ENCODE data around the gene CCNDBP1. TPM values are rescaled to one million over a fixed set of nuclear protein-coding genes. Genes with fewer than 3 reads are reported as not detected.
"Not testable (repeated sequence)": the region's sequence is repeated elsewhere in the genome, so short reads cannot be mapped to it uniquely, and the experiment has no call there.

CCNDBP1 gene
- total RNA-seq, 1 donor from 2014 or later = 62.9 TPM

DNA sequence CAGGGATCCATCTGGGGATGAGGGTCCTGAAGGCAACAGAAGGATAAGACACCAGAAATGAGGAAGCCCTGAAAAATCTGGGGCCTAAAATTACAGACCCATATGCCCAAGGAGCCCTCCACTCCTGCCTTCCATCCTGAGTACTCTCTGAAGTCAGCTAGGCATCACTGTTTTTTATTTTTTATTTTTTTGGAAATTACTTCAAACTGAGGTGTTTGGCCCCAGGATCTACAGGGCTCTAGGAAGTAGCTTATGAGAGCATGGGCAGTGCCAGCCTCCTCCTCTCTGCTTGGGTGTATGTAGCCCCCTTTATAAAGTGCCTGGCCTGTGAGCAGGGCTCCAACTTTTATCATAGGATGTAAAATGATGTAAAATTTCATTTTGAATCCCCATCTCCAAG, 27.7 kb downstream of the CCNDBP1 start:
- H3K4me1 Mint-ChIP-seq (ENCODE audit: low read depth) = no peaks in the 10 kb centered on the region
- no peaks in the 10 kb centered on the region for H3K36me3 Mint-ChIP-seq (ENCODE audit: low read depth)
- H3K27ac Mint-ChIP-seq = no peak overlapping the region
- H3K27me3 Mint-ChIP-seq (ENCODE audit: low read depth) = peaks cover 9% of the 10 kb centered on the region
- DNase-seq (ENCODE audit: low spot score) = no peak
- H3K4me3 Mint-ChIP-seq (ENCODE audit: low read depth) = no peak overlapping the region
- intact Hi-C loops (cut with micrococcal nuclease) = no loop called here
- H3K9me3 Mint-ChIP-seq = peaks cover 4% of the 10 kb centered on the region

DNA sequence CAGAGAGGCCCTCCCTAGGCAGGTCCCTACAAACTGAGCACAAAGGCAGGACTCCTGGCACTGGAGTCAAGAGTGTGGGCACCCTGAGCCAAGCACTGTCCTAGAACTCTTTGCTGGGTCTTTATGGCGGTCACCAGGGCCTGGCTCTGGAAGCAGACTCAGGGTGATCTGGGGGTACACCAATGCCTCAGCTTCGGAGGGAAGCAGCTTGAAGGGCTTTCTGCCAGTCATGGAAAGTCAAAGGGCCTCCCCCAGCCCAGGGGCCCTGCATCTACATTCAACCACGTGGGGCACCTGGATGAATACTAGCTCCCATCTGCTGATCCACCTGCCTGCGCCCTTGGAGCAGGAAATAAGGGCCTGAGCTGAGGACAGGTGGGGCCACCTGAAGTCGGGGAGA, 28.3 kb downstream of the CCNDBP1 start:
- no peak overlapping the region for H3K27ac Mint-ChIP-seq
- intact Hi-C loops (cut with micrococcal nuclease) = no loop called here
- peaks cover 4% of the 10 kb centered on the region for H3K9me3 Mint-ChIP-seq
- H3K4me1 Mint-ChIP-seq (ENCODE audit: low read depth) = no peaks in the 10 kb centered on the region
- DNase-seq (ENCODE audit: low spot score) = no peak
- H3K36me3 Mint-ChIP-seq (ENCODE audit: low read depth) = no peaks in the 10 kb centered on the region
- H3K27me3 Mint-ChIP-seq (ENCODE audit: low read depth) = peaks cover 7% of the 10 kb centered on the region
- no peak overlapping the region for H3K4me3 Mint-ChIP-seq (ENCODE audit: low read depth)

DNA sequence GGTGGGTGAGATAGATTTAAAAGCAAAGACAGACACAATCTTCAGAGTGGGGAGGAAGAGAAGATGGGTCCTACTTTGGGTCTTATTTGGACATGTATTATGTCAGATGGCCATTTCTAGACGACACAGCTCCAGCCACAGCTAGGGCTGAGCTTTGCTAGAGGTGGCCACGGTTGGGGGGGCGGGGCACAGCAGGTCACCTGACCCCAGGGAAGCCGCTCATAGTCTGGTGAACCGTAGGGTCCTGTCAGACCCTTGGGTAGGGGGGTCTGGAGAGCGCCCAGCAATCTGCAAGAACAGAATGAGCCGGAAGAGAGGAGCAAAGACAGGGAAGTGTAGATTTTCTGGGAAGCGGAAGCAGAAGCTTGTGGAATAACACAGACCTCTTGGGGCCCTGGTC, 29.0 kb downstream of the CCNDBP1 start:
- no peak for DNase-seq (ENCODE audit: low spot score)
- no peaks in the 10 kb centered on the region for H3K36me3 Mint-ChIP-seq (ENCODE audit: low read depth)
- no peak overlapping the region for H3K4me3 Mint-ChIP-seq (ENCODE audit: low read depth)
- intact Hi-C loops (cut with micrococcal nuclease) = no loop called here
- no peaks in the 10 kb centered on the region for H3K4me1 Mint-ChIP-seq (ENCODE audit: low read depth)
- no peak overlapping the region for H3K27ac Mint-ChIP-seq
- peaks cover 4% of the 10 kb centered on the region for H3K9me3 Mint-ChIP-seq
- peaks cover 1% of the 10 kb centered on the region for H3K27me3 Mint-ChIP-seq (ENCODE audit: low read depth)

DNA sequence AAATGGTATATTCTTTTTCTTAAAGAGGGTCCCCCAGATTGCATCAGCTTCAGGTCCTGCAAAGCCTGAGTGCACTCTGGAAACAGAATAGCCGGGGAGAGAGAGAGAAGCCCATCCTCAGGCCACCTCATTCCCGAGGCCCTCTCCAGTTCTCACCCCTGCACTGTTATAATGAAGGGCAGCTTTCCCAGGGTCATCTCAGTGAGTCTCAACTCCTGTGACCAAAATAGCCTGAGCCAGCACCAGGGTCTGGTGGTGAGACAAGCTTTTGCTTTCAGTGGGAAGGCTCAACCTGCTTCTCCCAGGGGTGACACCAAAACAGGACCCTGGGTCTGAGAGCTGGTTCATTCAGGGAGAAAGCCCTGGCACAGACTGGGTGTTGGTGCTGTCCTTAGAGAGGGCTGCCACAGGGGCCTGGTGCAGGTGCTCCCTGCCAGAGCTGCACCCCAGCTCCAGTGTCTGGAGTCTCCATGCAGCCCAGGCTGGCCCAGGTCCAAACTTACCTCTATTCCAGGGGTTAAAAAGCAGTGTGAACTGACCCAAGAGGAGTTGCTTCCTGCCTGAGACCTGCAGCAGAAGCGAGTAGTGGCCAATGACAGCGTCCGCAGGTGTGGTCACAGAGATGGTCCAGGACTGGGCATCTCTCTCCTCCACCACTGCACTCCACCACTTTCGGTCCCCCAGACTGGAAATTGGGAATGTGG, 29.5 kb downstream of the CCNDBP1 start:
- H3K4me3 Mint-ChIP-seq (ENCODE audit: low read depth) = no peak overlapping the region
- H3K4me1 Mint-ChIP-seq (ENCODE audit: low read depth) = no peaks in the 10 kb centered on the region
- H3K36me3 Mint-ChIP-seq (ENCODE audit: low read depth) = no peaks in the 10 kb centered on the region
- intact Hi-C loops (cut with micrococcal nuclease) = no loop called here
- no peak for DNase-seq (ENCODE audit: low spot score)
- H3K9me3 Mint-ChIP-seq = peaks cover 4% of the 10 kb centered on the region
- no peak overlapping the region for H3K27ac Mint-ChIP-seq
- H3K27me3 Mint-ChIP-seq (ENCODE audit: low read depth) = peaks cover 1% of the 10 kb centered on the region

- Mint-ChIP-seq H3K4me3 (ENCODE audit: low read depth) (no peak overlapping the region), H3K27ac (no peak overlapping the region), H3K9me3 (peaks cover 4% of the 10 kb centered on the region), H3K36me3 (ENCODE audit: low read depth) (no peaks in the 10 kb centered on the region), H3K4me1 (ENCODE audit: low read depth) (no peaks in the 10 kb centered on the region), H3K27me3 (ENCODE audit: low read depth) (peaks cover 4% of the 10 kb centered on the region)
- no peak for DNase-seq (ENCODE audit: low spot score)
- intact Hi-C loops (cut with micrococcal nuclease) = no loop called here
Observed at GRCh38 chr15:43215961-43216360, 30.8 kb downstream of the CCNDBP1 start.

DNA sequence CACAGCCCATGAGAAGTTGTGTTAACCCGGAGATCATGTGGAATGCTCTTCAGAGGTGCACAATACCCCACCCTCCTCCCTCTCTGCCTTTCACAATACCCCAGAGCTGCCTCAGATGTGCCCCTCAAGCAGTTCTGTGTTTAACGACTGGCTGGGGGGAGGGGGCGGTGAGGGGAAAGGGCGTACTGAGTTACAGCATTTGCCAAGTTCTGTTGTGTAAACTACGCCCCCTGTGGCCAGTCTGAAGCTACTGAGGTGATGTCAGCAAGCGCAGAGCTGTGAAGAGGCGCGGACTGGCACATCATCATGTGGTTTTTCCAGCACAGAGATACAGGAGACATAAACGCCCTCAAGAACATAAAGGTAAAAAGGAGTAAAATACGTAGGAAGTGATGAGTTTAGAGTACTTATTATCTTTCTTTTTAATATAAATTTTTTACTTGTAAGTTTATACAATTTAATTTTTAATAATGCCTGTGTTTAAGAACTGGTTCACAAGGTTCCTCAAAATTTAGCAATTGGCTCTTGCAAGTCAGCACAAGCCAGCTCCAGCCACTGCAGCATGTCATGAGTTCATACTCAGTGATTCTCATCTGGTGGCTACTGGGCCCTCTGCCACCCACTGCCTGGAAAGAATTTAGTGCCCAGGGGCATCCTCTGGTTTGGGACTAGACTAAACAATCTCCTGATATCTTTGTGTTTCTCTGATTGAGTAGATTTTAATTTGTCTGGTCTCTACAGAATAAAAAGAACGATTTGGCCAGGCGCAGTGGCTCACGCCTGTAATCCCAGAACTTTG, 33.9 kb downstream of the CCNDBP1 start:
- intact Hi-C loops (cut with micrococcal nuclease) = no loop called here
- H3K4me3 Mint-ChIP-seq (ENCODE audit: low read depth) = no peak overlapping the region
- peaks cover 11% of the 10 kb centered on the region for H3K27me3 Mint-ChIP-seq (ENCODE audit: low read depth)
- no peak overlapping the region for H3K27ac Mint-ChIP-seq
- no peaks in the 10 kb centered on the region for H3K4me1 Mint-ChIP-seq (ENCODE audit: low read depth)
- no peaks in the 10 kb centered on the region for H3K36me3 Mint-ChIP-seq (ENCODE audit: low read depth)
- H3K9me3 Mint-ChIP-seq = peaks cover 4% of the 10 kb centered on the region
- no peak for DNase-seq (ENCODE audit: low spot score)

- Mint-ChIP-seq H3K36me3 (ENCODE audit: low read depth) (no peaks in the 10 kb centered on the region), H3K27me3 (ENCODE audit: low read depth) (peaks cover 11% of the 10 kb centered on the region), H3K4me3 (ENCODE audit: low read depth) (no peak overlapping the region), H3K27ac (no peak overlapping the region), H3K4me1 (ENCODE audit: low read depth) (no peaks in the 10 kb centered on the region), H3K9me3 (peaks cover 4% of the 10 kb centered on the region)
- no peak for DNase-seq (ENCODE audit: low spot score)
- intact Hi-C loops (cut with micrococcal nuclease) = no loop called here
Observed at GRCh38 chr15:43219929-43220928, 35.0 kb downstream of the CCNDBP1 start.

DNA sequence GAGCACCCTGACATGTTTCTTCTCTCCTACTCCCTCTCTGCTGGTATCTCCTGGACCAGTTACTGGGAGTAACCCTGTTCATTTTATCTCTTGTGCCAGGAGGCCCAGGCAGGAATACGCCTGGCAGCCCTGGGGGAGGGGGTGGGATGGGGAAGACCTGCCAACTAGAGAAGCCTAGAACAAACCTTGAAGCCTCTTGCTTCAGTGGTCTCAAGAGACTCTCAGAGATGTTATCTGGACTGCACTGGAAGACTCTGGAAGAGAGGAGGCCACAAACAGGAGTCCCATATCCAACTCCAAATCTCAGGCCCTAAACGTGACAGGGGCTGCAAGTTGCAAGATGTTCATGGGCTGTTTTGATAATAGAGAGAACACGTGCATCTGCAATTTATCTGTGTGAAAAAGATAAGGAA, 35.8 kb downstream of the CCNDBP1 start, which contains the start of gene EPB42:
EPB42 (minus strand) TSS at position 28 of the 413 bp plus-strand sequence. CDS start 193 bp downstream, outside the sequence.
- no peaks in the 10 kb centered on the region for H3K36me3 Mint-ChIP-seq (ENCODE audit: low read depth)
- intact Hi-C loops (cut with micrococcal nuclease) = no loop called here
- H3K4me3 Mint-ChIP-seq (ENCODE audit: low read depth) = no peak within 1 kb of the TSS
- no peak within 1 kb of the TSS for H3K27ac Mint-ChIP-seq
- H3K9me3 Mint-ChIP-seq = peaks cover 4% of the 10 kb centered on the region
- peaks cover 3% of the 10 kb centered on the region for H3K4me1 Mint-ChIP-seq (ENCODE audit: low read depth)
- DNase-seq (ENCODE audit: low spot score) = no peak
- H3K27me3 Mint-ChIP-seq (ENCODE audit: low read depth) = peaks cover 11% of the 10 kb centered on the region

DNA sequence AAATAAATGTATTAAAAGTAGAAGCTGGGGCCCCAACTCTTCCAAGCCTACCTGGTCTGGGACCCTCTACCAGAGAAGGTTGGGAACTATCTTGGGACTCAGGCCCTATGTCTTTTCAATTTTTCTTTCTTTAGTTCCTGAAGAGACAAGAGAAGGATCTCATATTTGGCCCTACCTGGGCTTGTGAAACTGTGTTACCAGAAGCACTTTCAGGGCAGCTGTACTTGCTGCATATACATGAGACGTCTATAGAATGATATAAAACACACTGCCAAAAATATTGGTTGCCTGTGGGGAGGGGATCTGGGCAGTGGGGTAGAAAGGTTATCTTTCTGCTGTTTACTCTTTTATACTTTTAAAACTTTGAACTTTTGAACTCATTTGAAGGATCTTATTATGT, 36.2 kb downstream of the CCNDBP1 start:
- Mint-ChIP-seq H3K4me1 (ENCODE audit: low read depth) (peaks cover 3% of the 10 kb centered on the region), H3K27ac (no peak overlapping the region), H3K4me3 (ENCODE audit: low read depth) (no peak overlapping the region), H3K9me3 (peaks cover 4% of the 10 kb centered on the region), H3K36me3 (ENCODE audit: low read depth) (no peaks in the 10 kb centered on the region), H3K27me3 (ENCODE audit: low read depth) (peaks cover 11% of the 10 kb centered on the region)
- intact Hi-C loops (cut with micrococcal nuclease) = no loop called here
- no peak for DNase-seq (ENCODE audit: low spot score)

DNA sequence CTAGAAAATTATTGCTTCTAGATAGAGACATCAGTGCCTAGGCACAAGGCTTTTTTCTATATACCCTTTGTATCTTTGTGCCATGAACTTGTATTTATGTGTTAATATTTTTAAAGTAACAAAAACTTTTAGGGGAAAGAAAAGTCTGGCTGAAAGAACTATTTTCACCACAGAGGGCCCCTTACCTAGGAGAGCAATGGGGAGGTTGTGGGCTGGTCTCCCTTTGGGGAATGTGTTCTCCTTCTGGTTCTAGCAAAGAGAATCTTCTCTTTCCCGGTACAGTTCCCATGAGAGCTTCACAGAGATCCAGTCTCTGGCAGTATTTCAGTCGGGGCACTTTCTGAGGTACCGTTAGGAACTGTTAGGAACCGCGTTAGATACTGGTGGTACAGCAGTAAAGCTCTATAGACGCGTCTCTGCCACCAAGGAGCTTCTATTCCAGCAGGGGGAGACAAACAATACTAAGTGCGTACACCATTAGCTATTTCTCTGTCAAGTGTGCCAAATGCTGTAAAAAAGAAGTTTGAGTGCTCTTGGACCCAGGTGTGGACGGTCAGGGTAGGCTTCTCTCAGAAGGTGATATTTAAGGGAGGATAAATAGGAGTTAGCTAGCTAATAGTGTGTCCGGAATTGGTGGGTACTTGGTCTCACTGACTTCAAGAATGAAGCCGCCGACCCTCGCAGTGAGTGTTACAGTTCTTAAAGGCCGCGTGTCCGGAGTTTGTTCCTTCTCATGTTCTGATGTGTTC, 40.2 kb downstream of the CCNDBP1 start:
- Mint-ChIP-seq H3K27ac (no peak overlapping the region), H3K4me1 (ENCODE audit: low read depth) (peaks cover 3% of the 10 kb centered on the region), H3K9me3 (no peaks in the 10 kb centered on the region), H3K4me3 (ENCODE audit: low read depth) (no peak overlapping the region), H3K27me3 (ENCODE audit: low read depth) (peaks cover 15% of the 10 kb centered on the region), H3K36me3 (ENCODE audit: low read depth) (no peaks in the 10 kb centered on the region)
- intact Hi-C loops (cut with micrococcal nuclease) = loop anchor here (1.0 to 5.0 kb wide), 2 partner anchors 42 to 60 kb away; partner anchors contain the start of gene TGM5
- DNase-seq (ENCODE audit: low spot score) = peak; percentile 35

- not testable (repeated sequence) for H3K27ac Mint-ChIP-seq; H3K4me1 Mint-ChIP-seq (ENCODE audit: low read depth); DNase-seq (ENCODE audit: low spot score); H3K36me3 Mint-ChIP-seq (ENCODE audit: low read depth); H3K4me3 Mint-ChIP-seq (ENCODE audit: low read depth); H3K9me3 Mint-ChIP-seq
- H3K27me3 Mint-ChIP-seq (ENCODE audit: low read depth) = peaks cover 13% of the 10 kb centered on the region
- intact Hi-C loops (cut with micrococcal nuclease) = loop anchor here (1.0 to 5.0 kb wide), 2 partner anchors 41 to 59 kb away; partner anchors contain the start of gene TGM5
Observed at GRCh38 chr15:43225950-43226255, 40.7 kb downstream of the CCNDBP1 start.

All from activated T-helper 2 cell treated with anti-CD3 and anti-CD28 coated beads, Interferon-gamma antibody, Interleukin-2, Interleukin-4, amounts not matched to agents 10 μg/mL and 5 μg/mL and 100 μg/mL, durations not matched to agents 14 hours and 24 hours and 36 hours (primary cell).